CD14-positive monocyte (primary cell): Measurements from ENCODE around the gene LMTK2. TPM values are rescaled to one million over a fixed set of nuclear protein-coding genes. Genes with fewer than 3 reads are reported as not detected.

Experiments used
- DNase-seq, 3 donors: peaks; one replicate each; pipeline ENCODE4 v3.0.0-alpha.2; 2011 to 2022
- H2AFZ ChIP-seq: 2 replicates; pipeline ENCODE4 v1.6.0; 2012; ENCODE audit warnings: mild to moderate bottlenecking, low read depth, low read length, inconsistent platforms; ENCODE audit not compliant: insufficient read depth, poor library complexity, severe bottlenecking
- H3K27ac ChIP-seq, 2 donors: 1 replicate in 1 of 2; 2 replicates in 1 of 2; pipeline ENCODE4 v1.5.1; 2012 to 2013; ENCODE audit warnings: low read length in 2 of 2, control low read depth in 1 of 2, inconsistent platforms in 1 of 2, low read depth in 1 of 2, mild to moderate bottlenecking in 1 of 2
- H3K27me3 ChIP-seq, 2 donors: one replicate each; pipeline versions ENCODE4 v1.6.0 to v1.6.1; 2011 to 2013; ENCODE audit warnings: low read length in 2 of 2; ENCODE audit not compliant: control insufficient read depth in 2 of 2, insufficient read depth in 2 of 2
- H3K36me3 ChIP-seq, 2 donors: replicated peaks in 1 of 2; 1 replicate in 1 of 2; 2 replicates in 1 of 2; pipeline versions ENCODE4 v1.5.1 to v1.6.1; 2012 to 2013; ENCODE audit warnings: low read length in 2 of 2, control low read depth in 1 of 2, inconsistent platforms in 1 of 2, mild to moderate bottlenecking in 1 of 2; ENCODE audit not compliant: insufficient read depth in 2 of 2, control insufficient read depth in 1 of 2
- H3K4me1 ChIP-seq, 2 donors: 1 replicate in 1 of 2; 2 replicates in 1 of 2; pipeline versions ENCODE4 v1.5.1 to v1.6.1; 2012 to 2013; ENCODE audit warnings: low read length in 2 of 2, control low read depth in 1 of 2, inconsistent platforms in 1 of 2, mild to moderate bottlenecking in 1 of 2, moderate library complexity in 1 of 2; ENCODE audit not compliant: insufficient read depth in 2 of 2, control insufficient read depth in 1 of 2
- H3K4me2 ChIP-seq: replicated peaks from 2 replicates; pipeline ENCODE3; 2012; ENCODE audit warnings: low read length, moderate library complexity, mild to moderate bottlenecking; ENCODE audit not compliant: poor library complexity, severe bottlenecking; ENCODE audit errors: extremely low read depth
- H3K4me3 ChIP-seq, 3 experiments: fragments of 200-600 bp in 1 of 3; sonication (generic) in 1 of 3; replicated peaks in 1 of 3; 1 replicate in 2 of 3; 2 replicates in 1 of 3; pipeline ENCODE4 v1.5.1; 2011 to 2013; ENCODE audit warnings: low read length in 3 of 3, mild to moderate bottlenecking in 3 of 3, control low read depth in 2 of 3, low read depth in 2 of 3, inconsistent platforms in 1 of 3, moderate library complexity in 1 of 3
- H3K79me2 ChIP-seq: 2 replicates; pipeline ENCODE4 v1.6.0; 2012; ENCODE audit warnings: mild to moderate bottlenecking, control low read depth, inconsistent platforms, low read length, moderate library complexity; ENCODE audit not compliant: insufficient read depth
- H3K9ac ChIP-seq: 2 replicates; pipeline ENCODE4 v1.6.0; 2017; ENCODE audit warnings: low read length, mild to moderate bottlenecking; ENCODE audit not compliant: insufficient read depth, poor library complexity, severe bottlenecking
- H3K9me3 ChIP-seq, 2 donors: replicated peaks in 1 of 2; 1 replicate in 1 of 2; 2 replicates in 1 of 2; pipeline versions ENCODE4 v1.5.1 to v1.6.1; 2012 to 2013; ENCODE audit warnings: low read length in 2 of 2, control low read depth in 1 of 2; ENCODE audit not compliant: control insufficient read depth in 1 of 2, insufficient read depth in 1 of 2
- H4K20me1 ChIP-seq: 2 replicates; pipeline ENCODE4 v1.6.0; 2012; ENCODE audit warnings: mild to moderate bottlenecking, low read length, control low read depth, moderate library complexity; ENCODE audit not compliant: insufficient read depth
- H3K27ac Mint-ChIP-seq, 7 donors: one replicate each; pipeline ENCODE4 v1.8.0; 2020; ENCODE audit warnings: mild to moderate bottlenecking in 7 of 7, mixed read lengths in 7 of 7, moderate library complexity in 6 of 7, inconsistent platforms in 2 of 7
- H3K27me3 Mint-ChIP-seq, 3 donors: one replicate each; pipeline ENCODE4 v1.8.0; 2021 to 2022; ENCODE audit warnings: low read depth in 3 of 3, mild to moderate bottlenecking in 3 of 3, mixed read lengths in 3 of 3, moderate library complexity in 3 of 3, inconsistent platforms in 1 of 3
- H3K36me3 Mint-ChIP-seq, 2 donors: one replicate each; pipeline ENCODE4 v1.8.0; 2020; ENCODE audit warnings: mixed read lengths in 2 of 2, inconsistent platforms in 1 of 2, mild to moderate bottlenecking in 1 of 2
- H3K4me1 Mint-ChIP-seq: one replicate; pipeline ENCODE4 v1.8.0; 2020; ENCODE audit warnings: mild to moderate bottlenecking, mixed read lengths
- H3K4me3 Mint-ChIP-seq, 2 donors: one replicate each; pipeline ENCODE4 v1.8.0; 2020; ENCODE audit warnings: mild to moderate bottlenecking in 2 of 2, mixed read lengths in 2 of 2, moderate library complexity in 1 of 2
- H3K9me3 Mint-ChIP-seq, 7 donors: one replicate each; pipeline ENCODE4 v1.8.0; 2020 to 2022; ENCODE audit warnings: mixed read lengths in 7 of 7, mild to moderate bottlenecking in 6 of 7, moderate library complexity in 6 of 7, inconsistent platforms in 2 of 7
- CTCF ChIP-seq: fragments of 200-600 bp; IDR thresholded peaks from one replicate; pipeline ENCODE4 v1.8.0; 2022; ENCODE audit warnings: antibody characterized with exemption, mild to moderate bottlenecking
- WGBS: methylation state at CpG from one replicate; pipeline ENCODE4 v1.1.5; 2013; ENCODE audit warnings: missing lambda C conversion rate; ENCODE audit not compliant: insufficient coverage; 5-methylcytosine and 5-hydroxymethylcytosine counted together
- intact Hi-C, 2 donors: fragments of 100-400 bp; cut with micrococcal nuclease; formaldehyde crosslinking; loops; one replicate each; pipeline versions ENCODE4 v1.15.0 to v1.15.1; 2023
- polyA plus RNA-seq, 3 donors: library from polyadenylated mRNA; depleted of rRNA in 1 of 3; unstranded in 2 of 3; stranded (reverse) in 1 of 3; fragments of 300-500 nt in 2 of 3; fragments of >200 nt in 1 of 3; fragmentation: Illumina TruSeq in 2 of 3; gene quantifications; 1 replicate in 2 of 3; 2 replicates in 1 of 3; pipeline ENCODE4 v1.2.3, GENCODE V29; 2012 to 2021

Gene LMTK2
- polyA plus RNA-seq, 3 donors = 1.7 to 9.2 (median 1.8) TPM

GRCh38 chr7:98192781-98193457 is 86.3 kb downstream of the LMTK2 start:
- Mint-ChIP-seq H3K9me3 (peaks cover 6 to 19% (median 15%) of the 10 kb centered on the region in 7 donors), H3K4me1 (peaks cover 2% of the 10 kb centered on the region), H3K27me3 (peaks cover 1 to 4% (median 1%) of the 10 kb centered on the region in 3 donors), H3K27ac (no peak overlapping the region), H3K4me3 (no peak overlapping the region), H3K36me3 (peaks cover 81 to 82% of the 10 kb centered on the region in 2 donors)
- H3K27me3 ChIP-seq = no peaks in the 10 kb centered on the region
- peaks cover 20% of the 10 kb centered on the region for H4K20me1 ChIP-seq
- no peak for TF ChIP-seq CTCF
- WGBS = 95% methylated on average over 22 of the region's 22 CpGs
- peaks cover 32 to 80% of the 10 kb centered on the region in 2 donors for H3K36me3 ChIP-seq
- H3K27ac ChIP-seq = no peak overlapping the region
- no peaks in the 10 kb centered on the region for H3K79me2 ChIP-seq
- intact Hi-C loops = no loop called here
- H3K9ac ChIP-seq = no peak overlapping the region
- H2AFZ ChIP-seq = no peak overlapping the region
- no peak overlapping the region for H3K4me3 ChIP-seq
- H3K9me3 ChIP-seq = peaks cover 9 to 14% of the 10 kb centered on the region in 2 donors
- H3K4me1 ChIP-seq = no peaks in the 10 kb centered on the region
- no peak for DNase-seq
- H3K4me2 ChIP-seq = no peak overlapping the region

GRCh38 chr7:98193474-98194180 is 87.0 kb downstream of the LMTK2 start:
- H3K27me3 ChIP-seq = no peaks in the 10 kb centered on the region
- peaks cover 9 to 19% of the 10 kb centered on the region in 2 donors for H3K9me3 ChIP-seq
- no peak for TF ChIP-seq CTCF
- H3K4me1 ChIP-seq = no peaks in the 10 kb centered on the region
- peaks cover 26% of the 10 kb centered on the region for H4K20me1 ChIP-seq
- 97% methylated on average over 37 of the region's 37 CpGs for WGBS
- Mint-ChIP-seq H3K9me3 (peaks cover 10 to 26% (median 18%) of the 10 kb centered on the region in 7 donors), H3K36me3 (peaks cover 78 to 84% of the 10 kb centered on the region in 2 donors), H3K4me3 (no peak overlapping the region), H3K27me3 (peaks cover 1 to 5% (median 3%) of the 10 kb centered on the region in 3 donors), H3K4me1 (peaks cover 2% of the 10 kb centered on the region), H3K27ac (no peak overlapping the region)
- no peak overlapping the region for H3K4me3 ChIP-seq
- peaks cover 32 to 79% of the 10 kb centered on the region in 2 donors for H3K36me3 ChIP-seq
- H3K79me2 ChIP-seq = no peaks in the 10 kb centered on the region
- no peak for DNase-seq
- no peak overlapping the region for H3K27ac ChIP-seq
- H2AFZ ChIP-seq = no peak overlapping the region
- no peak overlapping the region for H3K9ac ChIP-seq
- H3K4me2 ChIP-seq = no peak overlapping the region
- intact Hi-C loops = no loop called here
